Activated CD4-positive, alpha-beta memory T cell treated with anti-CD3 and anti-CD28 coated beads, Interleukin-2, amount 10 ng/mL, durations not matched to agents 7 days and 5 days (primary cell): ENCODE measurements around the gene ECE1. TPM values are rescaled to one million over a fixed set of nuclear protein-coding genes. Genes with fewer than 3 reads are reported as not detected.
"Not testable (repeated sequence)": the region's sequence is repeated elsewhere in the genome, so short reads cannot be mapped to it uniquely, and the experiment has no call there.

Experiments used
- CTCF ChIA-PET: fragments of 350-600 bp; sonication (Branson Sonifier 250); formaldehyde crosslinking; loops from one replicate; lab custom pipeline; 2021; ENCODE audit warnings: antibody characterized with exemption, inconsistent platforms; lab: Charles Lee
- POLR2A ChIA-PET: fragments of 350-600 bp; sonication (Branson Sonifier 250); formaldehyde crosslinking; loops from one replicate; lab custom pipeline; 2021; ENCODE audit warnings: antibody characterized with exemption; lab: Charles Lee
- DNase-seq: peaks from one replicate; pipeline ENCODE4 v3.0.0-alpha.2; 2020
- H3K27ac Mint-ChIP-seq: one replicate; pipeline ENCODE4 v1.8.0; 2021; ENCODE audit warnings: mild to moderate bottlenecking, mixed read lengths
- H3K27me3 Mint-ChIP-seq: one replicate; pipeline ENCODE4 v1.8.0; 2021; ENCODE audit warnings: mixed read lengths
- H3K36me3 Mint-ChIP-seq: one replicate; pipeline ENCODE4 v1.8.0; 2021; ENCODE audit warnings: low read depth, mixed read lengths
- H3K4me1 Mint-ChIP-seq: one replicate; pipeline ENCODE4 v1.8.0; 2021; ENCODE audit warnings: mixed read lengths
- H3K4me3 Mint-ChIP-seq: one replicate; pipeline ENCODE4 v1.8.0; 2021; ENCODE audit warnings: mild to moderate bottlenecking, mixed read lengths
- H3K9me3 Mint-ChIP-seq: one replicate; pipeline ENCODE4 v1.8.0; 2021; ENCODE audit warnings: mixed read lengths
- total RNA-seq, 2 experiments: library from RNA; stranded (reverse); gene quantifications; one replicate each; pipeline ENCODE4 v1.2.3, GENCODE V29; 2021

Gene ECE1
- total RNA-seq, 2 experiments from 2014 or later = 85.3 to 87.9 TPM

DNA sequence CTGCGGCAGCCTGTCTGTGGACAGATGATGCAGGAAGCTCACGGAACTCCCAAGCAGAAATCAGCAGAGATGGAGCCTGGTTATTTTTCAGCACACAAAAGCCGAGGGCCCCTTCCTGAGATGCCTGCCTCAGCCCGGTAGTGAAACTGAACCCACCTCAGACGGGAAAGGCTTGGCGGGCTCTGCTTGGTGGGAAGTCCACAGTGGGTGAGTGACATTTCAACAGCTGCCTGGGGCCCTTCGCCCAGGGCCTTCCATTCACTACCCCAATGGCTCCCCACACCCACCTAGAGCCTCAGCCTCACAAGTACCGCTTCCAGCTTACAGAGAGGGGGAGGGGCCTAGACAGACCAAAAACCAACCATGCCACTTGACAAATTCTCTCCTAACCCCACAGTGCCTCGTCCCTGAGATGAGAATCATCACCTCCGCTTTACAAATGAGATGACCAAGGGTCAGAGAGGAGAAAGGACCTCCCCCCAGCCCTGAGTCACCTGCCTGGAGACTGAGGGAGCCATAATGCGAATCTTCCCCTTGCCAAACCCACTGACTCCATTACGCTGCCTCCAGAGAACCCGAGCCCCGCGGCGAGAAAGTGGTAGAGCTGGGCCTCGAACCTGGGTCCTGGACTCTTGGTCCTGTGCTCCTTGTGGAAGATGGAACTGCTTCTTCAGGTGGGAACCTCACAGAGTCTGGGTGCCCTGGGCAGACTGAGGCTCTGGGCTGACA lies 3.4 kb upstream of the ECE1 start:
- DNase-seq = peak; percentile 66
- peak overlapping the region; percentile 79 for H3K4me3 Mint-ChIP-seq
- H3K9me3 Mint-ChIP-seq = no peaks in the 10 kb centered on the region
- CTCF ChIA-PET = interaction anchor here (0.9 to 11.7 kb wide), 12 partner anchors 11 to 75 kb away, joined by 3 to 114 read pairs (median 6); no protein-coding TSS in a partner anchor
- POLR2A ChIA-PET = interaction anchor here (0.7 to 8.6 kb wide), 23 partner anchors 13 to 731 kb away, joined by 3 to 140 read pairs (median 5); partner anchors contain the start of gene HP1BP3
- peaks cover 6% of the 10 kb centered on the region for H3K36me3 Mint-ChIP-seq
- H3K4me1 Mint-ChIP-seq = peaks cover 84% of the 10 kb centered on the region
- no peaks in the 10 kb centered on the region for H3K27me3 Mint-ChIP-seq
- peak overlapping the region; percentile 98 for H3K27ac Mint-ChIP-seq

DNA sequence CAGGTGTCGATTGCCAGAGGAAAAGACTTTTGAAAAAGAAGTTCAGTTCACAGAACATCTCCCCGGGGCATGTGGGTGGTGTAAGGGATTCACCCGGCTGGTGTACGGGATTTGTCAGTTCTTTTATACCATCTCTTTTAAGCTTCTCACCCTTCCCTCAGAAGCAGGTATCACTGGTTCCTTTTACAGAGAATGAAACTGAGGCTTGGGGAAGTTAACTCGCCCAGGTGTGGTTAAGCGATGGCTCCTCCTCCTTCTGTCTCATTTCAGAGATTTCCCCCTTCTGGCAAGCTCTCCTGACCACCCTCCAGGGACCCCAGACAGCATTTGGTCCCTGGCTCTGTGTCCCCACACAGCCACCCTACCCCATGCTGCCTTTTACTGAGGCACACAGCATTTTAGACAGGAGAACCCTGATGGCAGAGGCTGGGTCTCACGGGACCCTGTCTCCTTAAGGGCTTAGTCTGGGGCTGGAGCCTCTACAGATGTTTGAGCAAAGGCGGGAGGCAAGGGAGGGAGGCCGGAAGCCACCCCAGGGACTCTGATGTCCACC lies 2.8 kb upstream of the ECE1 start:
- peak overlapping the region; percentile 79 for H3K4me3 Mint-ChIP-seq
- POLR2A ChIA-PET = interaction anchor here (0.6 to 8.6 kb wide), 18 partner anchors 12 to 506 kb away, joined by 3 to 140 read pairs (median 7); partner anchors contain the start of genes HP1BP3 and NBPF3
- H3K36me3 Mint-ChIP-seq = peaks cover 7% of the 10 kb centered on the region
- H3K9me3 Mint-ChIP-seq = no peaks in the 10 kb centered on the region
- peaks cover 84% of the 10 kb centered on the region for H3K4me1 Mint-ChIP-seq
- peak overlapping the region; percentile 98 for H3K27ac Mint-ChIP-seq
- H3K27me3 Mint-ChIP-seq = no peaks in the 10 kb centered on the region
- DNase-seq = peak; percentile 60
- CTCF ChIA-PET = interaction anchor here (1.0 to 11.7 kb wide), 8 partner anchors 13 to 75 kb away, joined by 3 to 114 read pairs (median 6); no protein-coding TSS in a partner anchor

DNA sequence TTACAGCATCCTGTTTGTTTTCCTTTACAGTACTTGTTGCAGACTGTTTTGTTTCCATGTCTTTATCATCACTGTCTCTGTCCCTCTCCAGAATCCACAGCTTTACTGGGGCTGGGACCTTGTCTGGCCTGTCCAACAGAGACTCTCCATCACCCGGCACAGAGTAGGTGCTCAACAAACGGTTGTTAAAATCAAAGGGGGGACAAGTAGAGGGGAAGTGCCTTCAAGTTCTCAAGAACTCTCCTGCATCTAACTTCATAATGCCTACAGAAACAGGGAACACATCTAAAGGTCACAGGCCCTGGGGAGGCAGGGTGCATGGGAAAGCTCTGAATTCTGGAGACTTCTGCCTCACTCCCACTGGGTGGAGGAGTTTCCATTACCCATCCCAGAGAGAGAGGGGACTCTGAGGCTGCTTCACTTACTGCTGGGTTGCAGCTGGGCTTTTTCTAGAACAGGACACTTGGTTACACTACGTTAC lies 2.3 kb upstream of the ECE1 start:
- no peaks in the 10 kb centered on the region for H3K27me3 Mint-ChIP-seq
- peak overlapping the region; percentile 79 for H3K4me3 Mint-ChIP-seq
- H3K36me3 Mint-ChIP-seq = peaks cover 9% of the 10 kb centered on the region
- no peak for DNase-seq
- H3K9me3 Mint-ChIP-seq = no peaks in the 10 kb centered on the region
- CTCF ChIA-PET = interaction anchor here (0.7 to 11.7 kb wide), 10 partner anchors 13 to 76 kb away, joined by 3 to 114 read pairs (median 4); no protein-coding TSS in a partner anchor
- peak overlapping the region; percentile 98 for H3K27ac Mint-ChIP-seq
- POLR2A ChIA-PET = interaction anchor here (0.6 to 8.6 kb wide), 11 partner anchors 12 to 506 kb away, joined by 3 to 140 read pairs (median 28); partner anchors contain the start of genes HP1BP3 and NBPF3
- peaks cover 83% of the 10 kb centered on the region for H3K4me1 Mint-ChIP-seq

DNA sequence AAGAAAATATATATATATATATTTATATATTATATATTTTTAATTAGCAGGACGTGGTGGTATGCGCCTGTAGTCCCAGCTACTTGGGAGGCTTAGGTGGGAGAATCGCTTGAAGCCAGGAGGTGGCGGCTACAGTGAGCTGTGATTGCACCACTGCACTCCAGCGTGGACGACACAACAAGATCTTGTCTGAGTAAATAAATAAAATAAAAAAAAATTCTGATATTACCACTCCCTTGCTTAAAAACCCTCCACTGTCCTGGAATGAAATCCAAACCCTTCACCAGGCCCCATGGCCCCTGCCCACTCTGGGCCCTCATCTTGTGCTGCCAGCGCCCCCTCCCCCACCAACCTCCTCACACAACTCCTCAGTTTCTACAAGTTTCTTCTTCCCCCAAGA lies 1.7 kb upstream of the ECE1 start:
- POLR2A ChIA-PET = interaction anchor here (0.9 to 8.6 kb wide), 8 partner anchors 11 to 505 kb away, joined by 3 to 140 read pairs (median 56); partner anchors contain the start of genes HP1BP3 and NBPF3
- no peak for DNase-seq
- Mint-ChIP-seq H3K27ac (peak overlapping the region; percentile 98), H3K36me3 (peaks cover 9% of the 10 kb centered on the region), H3K4me1 (peaks cover 79% of the 10 kb centered on the region), H3K27me3 (no peaks in the 10 kb centered on the region), H3K9me3 (no peaks in the 10 kb centered on the region), H3K4me3 (peak overlapping the region; percentile 79)
- CTCF ChIA-PET = interaction anchor here (0.7 to 11.7 kb wide), 10 partner anchors 12 to 76 kb away, joined by 3 to 114 read pairs (median 4); no protein-coding TSS in a partner anchor

DNA sequence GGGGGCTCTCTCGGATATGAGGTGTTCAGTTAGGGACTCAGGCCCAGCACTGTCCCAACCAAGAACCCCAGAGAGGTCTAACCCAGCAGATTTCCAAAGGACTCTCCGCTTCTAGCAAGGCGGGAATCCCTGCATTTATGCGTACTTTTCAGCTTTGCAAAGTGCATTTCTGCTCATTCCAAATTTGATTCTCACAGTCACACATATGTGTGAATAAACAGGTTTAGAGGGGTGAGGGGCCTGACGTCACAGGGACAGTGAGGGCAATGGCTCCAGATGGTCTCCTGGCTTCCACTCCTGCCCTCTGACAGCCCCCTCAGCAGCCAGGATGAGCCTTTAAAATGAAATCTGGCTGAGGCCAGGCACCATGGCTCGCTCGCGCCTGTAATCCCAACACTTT lies 921 bp upstream of the ECE1 start:
- ChIA-PET POLR2A (interaction anchor here (4.5 to 8.6 kb wide), 5 partner anchors 10 to 504 kb away, joined by 14 to 140 read pairs (median 92); partner anchors contain the start of gene HP1BP3), CTCF (interaction anchor here (0.7 to 11.7 kb wide), 5 partner anchors 9 to 54 kb away, joined by 3 to 114 read pairs (median 4); no protein-coding TSS in a partner anchor)
- H3K4me3 Mint-ChIP-seq = peak overlapping the region; percentile 84

DNA sequence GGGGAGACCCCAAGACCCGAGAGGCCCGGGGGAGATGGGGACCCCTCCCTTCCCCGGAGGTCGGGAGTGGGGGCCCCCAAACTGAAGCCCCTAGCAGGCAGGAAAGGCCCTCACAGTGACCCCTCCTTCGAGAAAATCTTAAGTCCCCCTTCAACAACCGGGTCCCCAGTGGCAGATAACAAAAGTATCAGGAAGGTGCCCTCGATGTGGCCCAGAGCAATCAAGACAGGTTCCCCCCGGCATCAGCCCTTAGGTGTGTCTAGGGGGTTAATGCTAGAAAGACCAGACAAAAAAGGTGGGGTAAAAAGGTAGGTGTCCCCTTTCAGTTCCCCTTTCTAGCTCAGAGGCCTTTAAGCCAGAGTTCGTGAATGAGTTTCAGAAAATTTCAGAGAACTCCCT lies 282 bp upstream of the ECE1 start:
- H3K36me3 Mint-ChIP-seq = peaks cover 7% of the 10 kb centered on the region
- H3K27me3 Mint-ChIP-seq = no peaks in the 10 kb centered on the region
- ChIA-PET CTCF (interaction anchor here (0.7 to 11.7 kb wide), 4 partner anchors 9 to 54 kb away, joined by 3 to 114 read pairs (median 4); no protein-coding TSS in a partner anchor), POLR2A (interaction anchor here (6.7 to 8.6 kb wide), 4 partner anchors 10 to 54 kb away, joined by 76 to 140 read pairs (median 112); no protein-coding TSS in a partner anchor)
- H3K27ac Mint-ChIP-seq = peak overlapping the region; percentile 85
- H3K9me3 Mint-ChIP-seq = no peaks in the 10 kb centered on the region
- H3K4me3 Mint-ChIP-seq = peak overlapping the region; percentile 84
- H3K4me1 Mint-ChIP-seq = peaks cover 66% of the 10 kb centered on the region
- no peak for DNase-seq

More for the DNA sequence above, 921 bp upstream of the ECE1 start:
- H3K4me1 Mint-ChIP-seq = peaks cover 72% of the 10 kb centered on the region
- peak overlapping the region; percentile 85 for H3K27ac Mint-ChIP-seq
- DNase-seq = no peak
- peaks cover 9% of the 10 kb centered on the region for H3K36me3 Mint-ChIP-seq
- no peaks in the 10 kb centered on the region for H3K27me3 Mint-ChIP-seq
- no peaks in the 10 kb centered on the region for H3K9me3 Mint-ChIP-seq

DNA sequence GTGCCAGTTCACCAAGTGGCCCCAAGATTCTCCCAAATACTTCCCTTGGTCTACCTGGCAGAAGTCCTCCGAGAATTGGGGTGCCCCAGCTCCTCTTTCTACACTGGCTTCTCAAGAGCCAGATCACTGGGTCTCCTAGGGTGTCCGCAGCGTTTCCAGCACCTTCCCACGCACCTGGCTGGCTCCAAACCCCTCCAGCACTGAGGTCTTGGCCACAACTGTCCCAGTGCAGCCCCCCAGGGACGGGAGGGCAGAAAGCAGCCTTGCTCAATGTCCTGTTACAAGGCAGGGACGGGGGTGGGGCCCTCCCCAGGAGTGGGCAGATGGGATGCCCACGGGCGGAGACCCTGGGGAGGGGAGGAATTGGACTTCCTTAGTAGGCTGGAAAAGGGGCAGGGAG lies 1.1 kb downstream of the ECE1 start:
- peak overlapping the region; percentile 62 for H3K27ac Mint-ChIP-seq
- peak overlapping the region; percentile 87 for H3K4me3 Mint-ChIP-seq
- peaks cover 57% of the 10 kb centered on the region for H3K4me1 Mint-ChIP-seq
- ChIA-PET CTCF (interaction anchor here (11.7 kb wide), 1 partner anchor 19 kb away, joined by 114 read pairs; no protein-coding TSS in a partner anchor), POLR2A (interaction anchor here (7.7 to 8.6 kb wide), 2 partner anchors 8 to 36 kb away, joined by 76 to 140 read pairs; no protein-coding TSS in a partner anchor)
- no peaks in the 10 kb centered on the region for H3K9me3 Mint-ChIP-seq
- no peak for DNase-seq
- H3K27me3 Mint-ChIP-seq = no peaks in the 10 kb centered on the region
- H3K36me3 Mint-ChIP-seq = peaks cover 13% of the 10 kb centered on the region

DNA sequence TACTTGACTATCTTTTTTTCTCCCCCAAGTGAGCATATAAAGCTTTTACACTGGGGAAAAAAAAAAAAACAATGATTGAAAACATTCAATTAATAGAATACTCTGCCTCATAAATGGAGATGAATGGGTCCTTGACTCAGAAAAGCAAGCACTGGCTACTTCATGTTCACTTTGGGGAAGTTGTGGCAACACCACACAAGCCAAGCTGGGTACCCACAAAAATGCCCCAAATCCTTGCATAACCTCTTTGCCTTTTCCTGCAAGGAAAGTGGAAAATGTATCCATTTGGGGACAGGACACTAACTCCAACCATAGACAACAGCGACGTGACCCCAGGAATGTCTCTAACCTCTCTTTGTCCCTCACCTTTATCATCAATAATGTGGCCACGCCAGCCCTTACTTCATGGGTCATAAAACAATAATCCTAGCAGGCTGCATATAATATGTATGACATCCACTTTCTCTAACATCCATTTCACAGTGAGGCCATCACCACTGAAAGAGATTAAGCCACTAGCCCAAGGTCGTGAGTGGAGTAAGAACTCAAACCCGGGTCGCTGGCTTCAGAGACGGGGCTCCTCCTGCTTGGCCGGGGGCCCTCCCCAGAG lies 2.3 kb downstream of the ECE1 start:
- Mint-ChIP-seq H3K27me3 (no peaks in the 10 kb centered on the region), H3K36me3 (peaks cover 16% of the 10 kb centered on the region), H3K9me3 (no peaks in the 10 kb centered on the region), H3K4me3 (no peak overlapping the region), H3K27ac (no peak overlapping the region), H3K4me1 (peaks cover 50% of the 10 kb centered on the region)
- CTCF ChIA-PET = interaction anchor here (11.7 kb wide), 1 partner anchor 18 kb away, joined by 114 read pairs; no protein-coding TSS in a partner anchor
- no peak for DNase-seq
- POLR2A ChIA-PET = interaction anchor here (0.7 kb wide), 1 partner anchor 18 kb away, joined by 3 read pairs; no protein-coding TSS in a partner anchor

DNA sequence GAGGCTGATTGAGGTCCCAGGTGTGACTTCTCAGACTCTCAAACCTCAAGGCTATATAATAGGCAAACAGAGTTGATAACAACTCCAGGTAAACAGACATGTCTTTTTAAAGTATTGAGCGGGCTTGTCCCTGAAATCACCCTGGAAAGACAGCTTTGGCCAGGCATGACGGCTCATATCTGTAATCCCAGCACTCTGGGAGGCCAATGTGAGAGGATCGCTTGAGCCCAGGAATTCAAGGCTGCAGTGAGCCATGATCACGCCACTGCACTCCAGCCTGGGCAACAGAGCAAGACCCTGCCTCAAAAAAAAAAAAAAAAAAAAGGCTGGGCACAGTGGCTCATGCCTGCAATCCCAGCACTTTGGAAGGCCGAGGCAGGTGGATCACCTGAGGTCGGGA lies 4.9 kb downstream of the ECE1 start:
- H3K4me3 Mint-ChIP-seq, H3K27me3 Mint-ChIP-seq, H3K27ac Mint-ChIP-seq, H3K9me3 Mint-ChIP-seq, DNase-seq: not testable (repeated sequence)
- Mint-ChIP-seq H3K36me3 (peaks cover 28% of the 10 kb centered on the region), H3K4me1 (peaks cover 41% of the 10 kb centered on the region)
- POLR2A ChIA-PET = interaction anchor here (9.3 kb wide), 1 partner anchor 7 kb away, joined by 140 read pairs; the partner anchor contains the start of gene ECE1
- CTCF ChIA-PET = interaction anchor here (11.7 kb wide), 1 partner anchor 15 kb away, joined by 114 read pairs; no protein-coding TSS in a partner anchor

DNA sequence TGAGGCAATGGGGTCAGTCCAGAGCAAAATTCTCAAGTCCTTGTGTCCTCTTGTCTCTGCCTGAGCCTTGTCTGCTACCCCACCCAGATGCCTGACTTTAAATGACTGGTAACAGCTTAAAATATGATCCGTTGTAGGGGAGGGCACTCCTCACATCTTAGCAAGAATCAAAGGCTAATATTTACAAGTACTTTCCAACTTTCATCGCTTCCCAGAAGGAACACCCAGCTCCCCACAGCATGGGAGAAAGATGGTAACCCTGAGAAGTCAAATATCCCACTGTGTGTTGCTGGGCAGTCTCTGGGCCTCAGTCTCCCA lies 5.2 kb downstream of the ECE1 start:
- peaks cover 45% of the 10 kb centered on the region for H3K4me1 Mint-ChIP-seq
- H3K9me3 Mint-ChIP-seq = no peaks in the 10 kb centered on the region
- POLR2A ChIA-PET = interaction anchor here (9.3 kb wide), 1 partner anchor 7 kb away, joined by 140 read pairs; the partner anchor contains the start of gene ECE1

DNA sequence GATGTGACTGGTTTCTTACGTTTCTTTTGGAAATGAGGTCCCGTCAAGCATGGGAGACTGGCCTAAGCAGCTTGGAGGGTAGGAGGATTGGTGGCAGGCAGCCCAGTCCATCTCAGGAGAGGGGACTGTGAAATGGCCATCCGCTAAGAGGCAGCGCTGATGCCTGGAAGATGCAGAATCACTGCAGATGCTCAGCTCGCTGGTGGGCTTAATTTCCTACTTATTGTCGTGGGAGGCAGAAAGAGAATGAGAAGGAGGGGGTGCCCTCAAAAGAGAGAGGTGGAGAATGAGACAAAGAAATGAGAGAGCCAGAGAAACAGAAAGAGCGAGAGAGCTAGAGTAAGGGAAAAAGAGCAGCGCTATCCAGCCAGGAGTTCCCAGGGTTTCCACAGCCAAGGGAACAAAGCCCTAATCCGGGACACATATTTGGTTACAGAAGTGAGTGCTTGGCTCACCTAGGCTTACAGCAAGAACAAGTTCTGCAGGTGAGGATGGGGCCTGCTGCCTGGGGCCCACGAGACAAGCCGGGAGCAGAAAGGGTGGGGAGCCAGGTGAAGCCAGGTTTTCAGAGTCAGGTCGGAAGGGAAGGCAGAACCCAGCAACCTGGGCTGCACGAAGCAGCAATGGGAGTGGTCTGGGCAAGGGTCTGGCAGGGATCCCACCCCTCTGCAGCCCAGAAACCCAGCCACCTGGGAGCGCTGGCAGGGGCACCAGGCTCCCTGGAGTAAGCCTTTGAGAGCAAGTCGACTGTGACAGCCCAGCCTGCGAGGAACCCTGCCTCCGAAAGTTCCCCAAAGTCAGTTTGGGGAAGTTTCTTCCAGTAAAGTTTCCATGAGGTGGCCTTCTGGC lies 5.8 kb downstream of the ECE1 start:
- ChIA-PET POLR2A (interaction anchor here (1.2 to 9.3 kb wide), 2 partner anchors 8 to 60 kb away, joined by 3 to 140 read pairs; partner anchors contain the start of gene ECE1), CTCF (interaction anchor here (0.6 to 1.1 kb wide), 2 partner anchors 15 to 84 kb away, joined by 3 to 4 read pairs; no protein-coding TSS in a partner anchor)
- Mint-ChIP-seq H3K36me3 (peaks cover 33% of the 10 kb centered on the region), H3K4me1 (peaks cover 47% of the 10 kb centered on the region), H3K9me3 (no peaks in the 10 kb centered on the region), H3K27me3 (no peaks in the 10 kb centered on the region), H3K4me3 (no peak overlapping the region), H3K27ac (no peak overlapping the region)
- no peak for DNase-seq

More for the DNA sequence above, 5.2 kb downstream of the ECE1 start:
- no peak overlapping the region for H3K27ac Mint-ChIP-seq
- CTCF ChIA-PET = no interaction called here
- H3K36me3 Mint-ChIP-seq = peaks cover 31% of the 10 kb centered on the region
- no peak overlapping the region for H3K4me3 Mint-ChIP-seq
- no peak for DNase-seq
- no peaks in the 10 kb centered on the region for H3K27me3 Mint-ChIP-seq
